Activated CD4-positive, alpha-beta T cell treated with anti-CD3 and anti-CD28 coated beads for 48 hours (primary cell): ENCODE data around the gene WRAP73.
"Not testable (repeated sequence)": the region's sequence is repeated elsewhere in the genome, so short reads cannot be mapped to it uniquely, and the experiment has no call there.

Source experiments
- DNase-seq: peaks from one replicate; pipeline ENCODE4 v3.0.0-alpha.2; 2020

Gene WRAP73

GRCh38 chr1:3629561-3630160 lies 20.2 kb downstream of the WRAP73 start:
- no peak for DNase-seq

- DNase-seq = no peak
Observed at GRCh38 chr1:3628445-3628844, 21.5 kb downstream of the WRAP73 start.

GRCh38 chr1:3627515-3628253 lies 22.2 kb downstream of the WRAP73 start:
- DNase-seq = no peak

GRCh38 chr1:3626025-3626424 lies 23.9 kb downstream of the WRAP73 start:
- DNase-seq = no peak

GRCh38 chr1:3625151-3625907 lies 24.6 kb downstream of the WRAP73 start:
- peak; percentile 38 for DNase-seq

- peak; percentile 99 for DNase-seq
Observed at GRCh38 chr1:3624200-3625136, 25.4 kb downstream of the WRAP73 start, which contains the start of gene TPRG1L. TSS of gene TPRG1L (plus strand) at chr1:3625015. CDS start at chr1:3625073, 58 bp downstream.

- DNase-seq = no peak
Observed at GRCh38 chr1:3623441-3624199, 26.3 kb downstream of the WRAP73 start.

- not testable (repeated sequence) for DNase-seq
Observed at GRCh38 chr1:3622102-3622501, 27.8 kb downstream of the WRAP73 start.

GRCh38 chr1:3621151-3621671 lies 28.7 kb downstream of the WRAP73 start:
- not testable (repeated sequence) for DNase-seq

GRCh38 chr1:3620708-3621107 lies 29.2 kb downstream of the WRAP73 start:
- no peak for DNase-seq

GRCh38 chr1:3618881-3619671 lies 30.8 kb downstream of the WRAP73 start:
- peak; percentile 82 for DNase-seq

GRCh38 chr1:3618531-3618880 lies 31.4 kb downstream of the WRAP73 start:
- no peak for DNase-seq

- no peak for DNase-seq
Observed at GRCh38 chr1:3617806-3618345, 32.0 kb downstream of the WRAP73 start.

GRCh38 chr1:3616861-3617260 lies 33.0 kb downstream of the WRAP73 start:
- no peak for DNase-seq

- DNase-seq = no peak
Observed at GRCh38 chr1:3614755-3615742, 34.9 kb downstream of the WRAP73 start.

GRCh38 chr1:3612123-3612522 lies 37.8 kb downstream of the WRAP73 start:
- no peak for DNase-seq

GRCh38 chr1:3611170-3612019 lies 38.5 kb downstream of the WRAP73 start, which contains the start of gene MEGF6:
TSS of gene MEGF6 (minus strand) at chr1:3611508. CDS start at chr1:3611268, 240 bp downstream.
- DNase-seq = peak; percentile 60

GRCh38 chr1:3610527-3611169 lies 39.3 kb downstream of the WRAP73 start:
- no peak for DNase-seq
